ENCODE measurements around the gene CALN1.

Gene CALN1

GRCh38 chr7:72265071-72265904 lies 146.8 kb downstream of the CALN1 start:
- Histone ChIP-seq H3K9ac (ENCODE audit: low read length) (no peak overlapping the region), H3K4me2 (ENCODE audit: low read depth, low read length) (no peak overlapping the region), H3K36me3 (replicated peaks; ENCODE audit: insufficient read depth, low read length) (no peaks in the 10 kb centered on the region), H3K9me3 (replicated peaks; ENCODE audit: insufficient read depth, low read length) (no peaks in the 10 kb centered on the region), H4K20me1 (ENCODE audit: insufficient read depth, low read length) (no peaks in the 10 kb centered on the region), H3K4me1 (ENCODE audit: low read length) (no peaks in the 10 kb centered on the region), H3K4me3 (ENCODE audit: low read length) (no peak overlapping the region), H3K79me2 (ENCODE audit: low read length) (no peaks in the 10 kb centered on the region), H3K27ac (ENCODE audit: low read length) (no peak overlapping the region), H3K9me2 (replicated peaks; ENCODE audit: insufficient read depth, low read length) (no peaks in the 10 kb centered on the region), H3K27me3 (replicated peaks; ENCODE audit: insufficient read depth, low read length) (no peaks in the 10 kb centered on the region), H3F3A (ENCODE audit: insufficient read depth, low read length) (no peaks in the 10 kb centered on the region), H2AFZ (ENCODE audit: low read length) (no peak overlapping the region)
- TF ChIP-seq CTCF (IDR thresholded peaks at IDR 0.05; ENCODE audit: low read length) (no peak), EZH2phosphoT487 (IDR thresholded peaks at IDR 0.05; ENCODE audit: low read length) (no peak), EZH2 (optimal IDR thresholded peaks at IDR 0.05; ENCODE audit: low read depth, low read length) (no peak)
- no peak for DNase-seq

GRCh38 chr7:72260406-72260805 lies 151.7 kb downstream of the CALN1 start:
- no peaks in the 10 kb centered on the region for H3K79me2 ChIP-seq (ENCODE audit: low read length)
- DNase-seq: no peak
- no peaks in the 10 kb centered on the region for H3K9me2 ChIP-seq (replicated peaks; ENCODE audit: insufficient read depth, low read length)
- no peaks in the 10 kb centered on the region for H3K4me1 ChIP-seq (ENCODE audit: low read length)
- H3K9ac ChIP-seq (ENCODE audit: low read length): no peak overlapping the region
- H3F3A ChIP-seq (ENCODE audit: insufficient read depth, low read length): no peaks in the 10 kb centered on the region
- no peak overlapping the region for H3K4me3 ChIP-seq (ENCODE audit: low read length)
- no peaks in the 10 kb centered on the region for H3K27me3 ChIP-seq (replicated peaks; ENCODE audit: insufficient read depth, low read length)
- no peak overlapping the region for H3K27ac ChIP-seq (ENCODE audit: low read length)
- no peak for TF ChIP-seq CTCF (IDR thresholded peaks at IDR 0.05; ENCODE audit: low read length)
- no peak for TF ChIP-seq EZH2phosphoT487 (IDR thresholded peaks at IDR 0.05; ENCODE audit: low read length)
- TF ChIP-seq EZH2 (optimal IDR thresholded peaks at IDR 0.05; ENCODE audit: low read depth, low read length): no peak
- no peaks in the 10 kb centered on the region for H4K20me1 ChIP-seq (ENCODE audit: insufficient read depth, low read length)
- no peaks in the 10 kb centered on the region for H3K36me3 ChIP-seq (replicated peaks; ENCODE audit: insufficient read depth, low read length)
- H2AFZ ChIP-seq (ENCODE audit: low read length): no peak overlapping the region
- H3K9me3 ChIP-seq (replicated peaks; ENCODE audit: insufficient read depth, low read length): no peaks in the 10 kb centered on the region
- H3K4me2 ChIP-seq (ENCODE audit: low read depth, low read length): no peak overlapping the region

GRCh38 chr7:72258074-72258473 lies 154.1 kb downstream of the CALN1 start:
- DNase-seq: no peak
- Histone ChIP-seq H2AFZ (ENCODE audit: low read length) (no peak overlapping the region), H3K79me2 (ENCODE audit: low read length) (no peaks in the 10 kb centered on the region), H3K27ac (ENCODE audit: low read length) (no peak overlapping the region), H3K9me3 (replicated peaks; ENCODE audit: insufficient read depth, low read length) (no peaks in the 10 kb centered on the region), H4K20me1 (ENCODE audit: insufficient read depth, low read length) (no peaks in the 10 kb centered on the region), H3K4me3 (ENCODE audit: low read length) (no peak overlapping the region), H3F3A (ENCODE audit: insufficient read depth, low read length) (no peaks in the 10 kb centered on the region), H3K9me2 (replicated peaks; ENCODE audit: insufficient read depth, low read length) (no peaks in the 10 kb centered on the region), H3K9ac (ENCODE audit: low read length) (no peak overlapping the region), H3K4me1 (ENCODE audit: low read length) (no peaks in the 10 kb centered on the region), H3K4me2 (ENCODE audit: low read depth, low read length) (no peak overlapping the region), H3K36me3 (replicated peaks; ENCODE audit: insufficient read depth, low read length) (no peaks in the 10 kb centered on the region), H3K27me3 (replicated peaks; ENCODE audit: insufficient read depth, low read length) (no peaks in the 10 kb centered on the region)
- TF ChIP-seq EZH2phosphoT487 (IDR thresholded peaks at IDR 0.05; ENCODE audit: low read length) (no peak), EZH2 (optimal IDR thresholded peaks at IDR 0.05; ENCODE audit: low read depth, low read length) (no peak), CTCF (IDR thresholded peaks at IDR 0.05; ENCODE audit: low read length) (no peak)
